Smooth muscle cell (in vitro differentiated cells): ENCODE measurements around the gene STMN1. TPM values are rescaled to one million over a fixed set of nuclear protein-coding genes. Genes with fewer than 3 reads are reported as not detected.

ENCODE experiments used
- DNase-seq: peaks from one replicate; lab custom pipeline; 2025; ENCODE audit not compliant: unreplicated experiment; lab: John Stamatoyannopoulos, UW
- H2AFZ ChIP-seq: fragments of 200-600 bp; sonication (generic); 2 replicates; pipeline ENCODE4 v1.6.0; 2016; ENCODE audit warnings: antibody characterized with exemption, low read depth, mild to moderate bottlenecking
- H3F3A ChIP-seq: fragments of 200-600 bp; sonication (generic); 2 replicates; pipeline ENCODE4 v1.6.0; 2017; ENCODE audit warnings: antibody characterized with exemption, low read depth
- H3K27ac ChIP-seq: fragments of 200-600 bp; sonication (generic); 2 replicates; pipeline ENCODE4 v1.5.1; 2016; ENCODE audit warnings: low read depth, mild to moderate bottlenecking
- H3K27me3 ChIP-seq: fragments of 200-600 bp; sonication (generic); 2 replicates; pipeline ENCODE4 v1.6.1; 2016; ENCODE audit warnings: low read depth, mild to moderate bottlenecking
- H3K36me3 ChIP-seq: fragments of 200-600 bp; sonication (generic); 2 replicates; pipeline ENCODE4 v1.5.1; 2016; ENCODE audit warnings: low read depth
- H3K4me1 ChIP-seq: fragments of 200-600 bp; sonication (generic); 2 replicates; pipeline ENCODE4 v1.5.1; 2016; ENCODE audit warnings: low read depth
- H3K4me2 ChIP-seq: fragments of 200-600 bp; sonication (generic); 2 replicates; pipeline ENCODE4 v1.6.0; 2016; ENCODE audit warnings: mild to moderate bottlenecking
- H3K4me3 ChIP-seq: fragments of 200-600 bp; sonication (generic); 2 replicates; pipeline ENCODE4 v1.5.1; 2016; ENCODE audit warnings: mild to moderate bottlenecking
- H3K79me2 ChIP-seq: fragments of 200-600 bp; sonication (generic); 2 replicates; pipeline ENCODE4 v1.6.0; 2016; ENCODE audit warnings: low read depth, mild to moderate bottlenecking
- H3K9ac ChIP-seq: fragments of 200-600 bp; sonication (generic); 2 replicates; pipeline ENCODE4 v1.6.0; 2016; ENCODE audit warnings: low read depth
- H3K9me3 ChIP-seq: fragments of 200-600 bp; sonication (generic); replicated peaks from 2 replicates; pipeline ENCODE4 v1.5.1; 2016; ENCODE audit warnings: low read depth
- H4K20me1 ChIP-seq: fragments of 200-600 bp; sonication (generic); 2 replicates; pipeline ENCODE4 v1.6.0; 2016; ENCODE audit warnings: low read depth
- WGBS: methylation state at CpG from one replicate; pipeline ENCODE4 v1.1.7; 2016; ENCODE audit warnings: low lambda C conversion rate; 5-methylcytosine and 5-hydroxymethylcytosine counted together
- polyA plus RNA-seq: library from polyadenylated mRNA; unstranded; fragments of >200 nt; fragmentation: Nextera tagmentation; extraction: Ambion mirVana; gene quantifications from 2 replicates; pipeline ENCODE4 v1.2.1, GENCODE V29; 2016
- total RNA-seq: library from RNA; depleted of rRNA; stranded (reverse); fragments of >200 nt; gene quantifications from 2 replicates; pipeline ENCODE4 v1.2.3, GENCODE V29; 2014
- TF ChIP-seq, protein P1 (sequence below): fragments of 200-600 bp; sonication (generic); IDR thresholded peaks from 2 replicates; pipeline ENCODE4 v1.5.1; 2017; ENCODE audit warnings: borderline replicate concordance, mild to moderate bottlenecking, antibody characterized with exemption; ENCODE audit not compliant: insufficient read depth, poor library complexity, severe bottlenecking

The STMN1 gene
- total and polyA plus RNA-seq, 2 experiments from 2014 or later: 115 to 331 TPM

DNA sequence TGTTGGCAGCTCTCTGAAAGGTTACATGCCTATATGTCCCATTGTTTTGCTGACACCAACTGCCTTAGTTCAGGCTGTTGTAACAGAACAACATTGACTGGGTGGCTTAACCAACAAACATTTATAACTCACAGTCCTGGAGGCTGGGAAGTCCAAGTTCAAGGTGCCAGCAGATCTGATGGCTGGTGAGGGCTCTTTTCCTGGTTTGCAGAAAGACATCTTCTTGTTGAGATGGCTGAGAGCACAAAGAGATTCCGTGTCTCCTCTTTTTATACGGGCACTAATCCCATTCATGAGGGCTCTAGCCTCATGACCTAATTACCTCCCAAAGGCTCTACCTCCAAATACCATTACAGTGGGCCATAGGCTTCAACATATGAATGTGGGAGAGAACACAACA, 10.2 kb upstream of the STMN1 start:
- no peak for DNase-seq
- TF ChIP-seq, protein P1, sequence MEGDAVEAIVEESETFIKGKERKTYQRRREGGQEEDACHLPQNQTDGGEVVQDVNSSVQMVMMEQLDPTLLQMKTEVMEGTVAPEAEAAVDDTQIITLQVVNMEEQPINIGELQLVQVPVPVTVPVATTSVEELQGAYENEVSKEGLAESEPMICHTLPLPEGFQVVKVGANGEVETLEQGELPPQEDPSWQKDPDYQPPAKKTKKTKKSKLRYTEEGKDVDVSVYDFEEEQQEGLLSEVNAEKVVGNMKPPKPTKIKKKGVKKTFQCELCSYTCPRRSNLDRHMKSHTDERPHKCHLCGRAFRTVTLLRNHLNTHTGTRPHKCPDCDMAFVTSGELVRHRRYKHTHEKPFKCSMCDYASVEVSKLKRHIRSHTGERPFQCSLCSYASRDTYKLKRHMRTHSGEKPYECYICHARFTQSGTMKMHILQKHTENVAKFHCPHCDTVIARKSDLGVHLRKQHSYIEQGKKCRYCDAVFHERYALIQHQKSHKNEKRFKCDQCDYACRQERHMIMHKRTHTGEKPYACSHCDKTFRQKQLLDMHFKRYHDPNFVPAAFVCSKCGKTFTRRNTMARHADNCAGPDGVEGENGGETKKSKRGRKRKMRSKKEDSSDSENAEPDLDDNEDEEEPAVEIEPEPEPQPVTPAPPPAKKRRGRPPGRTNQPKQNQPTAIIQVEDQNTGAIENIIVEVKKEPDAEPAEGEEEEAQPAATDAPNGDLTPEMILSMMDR: no peak
- Histone ChIP-seq H3K27me3 (no peaks in the 10 kb centered on the region), H2AFZ (no peak overlapping the region), H3K4me1 (no peaks in the 10 kb centered on the region), H3K27ac (no peak overlapping the region), H3K4me2 (no peak overlapping the region), H3K9ac (no peak overlapping the region), H3K4me3 (no peak overlapping the region), H3K79me2 (no peaks in the 10 kb centered on the region), H3K36me3 (no peaks in the 10 kb centered on the region), H3K9me3 (no peaks in the 10 kb centered on the region), H4K20me1 (no peaks in the 10 kb centered on the region), H3F3A (peaks cover 4% of the 10 kb centered on the region)
- WGBS: 92% methylated on average over 2 of the region's 2 CpGs

GRCh38 chr1:25914074-25914995, 8.1 kb upstream of the STMN1 start:
- no peak for DNase-seq
- Histone ChIP-seq H4K20me1 (no peaks in the 10 kb centered on the region), H3K4me3 (no peak overlapping the region), H3K9me3 (no peaks in the 10 kb centered on the region), H2AFZ (no peak overlapping the region), H3K4me2 (no peak overlapping the region), H3K27me3 (no peaks in the 10 kb centered on the region), H3F3A (peaks cover 4% of the 10 kb centered on the region), H3K36me3 (no peaks in the 10 kb centered on the region), H3K4me1 (no peaks in the 10 kb centered on the region), H3K27ac (no peak overlapping the region), H3K9ac (no peak overlapping the region), H3K79me2 (no peaks in the 10 kb centered on the region)
- WGBS: 78% methylated on average over 3 of the region's 3 CpGs
- TF ChIP-seq, protein P1: no peak

DNA sequence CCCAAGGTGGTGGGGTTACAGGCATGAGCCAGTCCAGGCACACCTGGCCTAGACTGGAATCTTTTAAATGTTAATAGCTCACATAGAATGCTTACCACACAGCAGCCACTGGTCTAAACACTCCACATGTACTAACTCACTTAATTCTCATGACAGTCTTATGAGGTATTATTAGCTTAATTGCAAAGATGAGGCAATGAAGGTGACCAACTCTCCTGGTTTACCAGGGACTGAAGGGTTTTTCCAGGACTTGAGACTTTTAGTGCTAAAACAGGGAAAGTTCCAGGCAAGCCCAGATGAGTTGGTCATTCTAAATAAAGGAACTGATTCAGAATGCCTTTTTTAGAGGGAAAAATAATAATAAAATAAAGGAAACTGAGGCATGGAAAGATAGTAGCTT, 7.0 kb upstream of the STMN1 start:
- Histone ChIP-seq H4K20me1 (no peaks in the 10 kb centered on the region), H2AFZ (no peak overlapping the region), H3K79me2 (no peaks in the 10 kb centered on the region), H3K4me2 (no peak overlapping the region), H3F3A (peaks cover 4% of the 10 kb centered on the region), H3K27me3 (no peaks in the 10 kb centered on the region), H3K36me3 (no peaks in the 10 kb centered on the region), H3K27ac (peak overlapping the region; percentile 22), H3K4me3 (no peak overlapping the region), H3K4me1 (no peaks in the 10 kb centered on the region), H3K9me3 (no peaks in the 10 kb centered on the region), H3K9ac (no peak overlapping the region)
- DNase-seq: no peak
- TF ChIP-seq, protein P1: no peak
